Measurements from ENCODE around the gene ZNF526.

Gene ZNF526

DNA sequence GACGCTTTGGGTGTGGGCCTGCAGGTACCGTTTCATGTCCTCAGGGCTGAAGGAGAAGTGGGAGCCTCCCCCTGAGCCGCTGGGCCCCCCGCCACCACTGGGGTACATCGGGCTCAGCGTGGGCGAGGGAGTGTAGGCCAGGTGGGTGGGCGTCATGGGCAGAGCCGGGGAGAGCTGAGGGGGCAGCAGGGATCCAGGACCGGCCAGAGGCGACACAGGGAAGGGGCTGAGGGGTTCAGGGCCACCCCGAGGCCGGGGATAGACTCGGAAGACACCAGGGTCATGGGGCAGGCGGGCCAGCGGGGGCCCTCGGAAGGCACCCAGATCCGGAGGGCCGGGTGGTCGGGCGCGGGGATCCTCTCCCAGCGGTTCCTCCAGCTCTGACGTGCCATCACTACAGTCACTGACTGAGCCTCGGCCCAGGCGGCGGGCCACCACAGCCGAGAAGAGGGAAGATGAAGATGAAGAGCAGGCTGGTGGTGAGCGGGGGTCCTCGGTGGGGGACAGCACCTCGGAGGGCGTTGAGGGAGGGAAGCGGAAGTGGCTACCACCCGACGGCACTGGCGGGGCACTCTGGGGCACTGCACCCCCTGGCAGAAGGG is 29.1 kb downstream of the ZNF526 start:
- FAIRE-seq (no peak), DNase-seq (ENCODE audit: insufficient read length, low spot score) (no peak)
- TF ChIP-seq PAX5 (IDR thresholded peaks at IDR 0.05; ENCODE audit: insufficient read depth, low read length, severe bottlenecking): no peak
- TF ChIP-seq SPI1 (IDR thresholded peaks at IDR 0.05; ENCODE audit: low read depth, low read length): no peak
- TF ChIP-seq TAF1 (IDR thresholded peaks at IDR 0.05; ENCODE audit: low read depth, low read length): no peak
- no peak for TF ChIP-seq POLR2A (IDR thresholded peaks at IDR 0.05; ENCODE audit: low read depth, low read length)
- TF ChIP-seq POLR2AphosphoS5 (IDR thresholded peaks at IDR 0.05; ENCODE audit: low read depth, low read length): no peak
- no peak for TF ChIP-seq POU2F2 (IDR thresholded peaks at IDR 0.05; ENCODE audit: low read depth, low read length)

DNA sequence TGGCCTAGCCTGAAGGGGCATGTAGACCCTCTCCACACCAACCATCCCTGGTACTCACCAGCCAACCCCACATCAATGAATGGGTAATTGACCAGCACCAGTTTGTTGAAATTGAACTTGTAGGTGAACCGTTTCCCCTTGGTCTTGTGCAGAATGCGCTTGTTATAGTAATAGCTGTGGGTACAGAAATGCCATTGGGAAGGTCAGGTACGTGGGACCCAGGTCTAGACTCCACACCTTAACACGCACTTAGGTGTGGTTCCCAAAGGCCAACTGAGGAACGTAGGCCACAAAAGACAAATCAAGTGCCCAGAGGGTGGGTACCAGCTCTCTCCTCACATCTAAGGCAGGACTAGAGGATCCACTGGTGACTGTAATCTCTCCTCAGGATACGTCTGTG is 29.7 kb downstream of the ZNF526 start:
- no peak for FAIRE-seq
- TF ChIP-seq POLR2A (IDR thresholded peaks at IDR 0.05; ENCODE audit: low read depth, low read length) (no peak), SPI1 (IDR thresholded peaks at IDR 0.05; ENCODE audit: low read depth, low read length) (no peak), POLR2AphosphoS5 (IDR thresholded peaks at IDR 0.05; ENCODE audit: low read depth, low read length) (no peak; the same call in 1 of the 2 replicates), POU2F2 (IDR thresholded peaks at IDR 0.05; ENCODE audit: low read depth, low read length) (no peak), PAX5 (IDR thresholded peaks at IDR 0.05; ENCODE audit: insufficient read depth, low read length, severe bottlenecking) (no peak), TAF1 (IDR thresholded peaks at IDR 0.05; ENCODE audit: low read depth, low read length) (no peak)
- no peak for DNase-seq (ENCODE audit: insufficient read length, low spot score)

DNA sequence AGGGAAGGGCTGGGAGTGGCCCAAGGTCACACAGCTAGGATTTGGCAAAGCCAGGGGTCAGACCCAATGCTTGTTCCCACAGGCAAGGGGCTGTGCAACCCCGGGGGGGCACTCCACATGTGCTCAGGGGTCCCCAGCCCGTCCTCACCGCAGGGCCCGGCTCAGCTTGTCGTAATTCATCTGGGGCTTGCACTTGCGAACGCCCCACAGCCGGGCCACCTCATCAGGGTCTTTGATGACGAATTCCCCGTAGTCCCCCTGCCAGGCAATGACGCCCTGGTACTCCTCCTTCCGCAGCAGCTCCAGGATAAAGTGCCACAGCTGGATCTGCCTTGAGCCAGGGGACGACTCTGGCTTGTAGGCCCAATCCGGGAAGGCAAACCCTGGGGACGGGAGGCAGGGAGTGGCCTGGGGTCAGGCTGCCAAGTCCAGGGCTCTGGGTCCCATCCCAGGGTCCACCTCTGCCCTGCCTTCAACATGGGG is 30.1 kb downstream of the ZNF526 start:
- DNase-seq (ENCODE audit: insufficient read length, low spot score) (no peak), FAIRE-seq (no peak)
- TF ChIP-seq SPI1 (IDR thresholded peaks at IDR 0.05; ENCODE audit: low read depth, low read length) (no peak), TAF1 (IDR thresholded peaks at IDR 0.05; ENCODE audit: low read depth, low read length) (no peak), POLR2AphosphoS5 (IDR thresholded peaks at IDR 0.05; ENCODE audit: low read depth, low read length) (no peak; the same call in 1 of the 2 replicates), POU2F2 (IDR thresholded peaks at IDR 0.05; ENCODE audit: low read depth, low read length) (no peak), POLR2A (IDR thresholded peaks at IDR 0.05; ENCODE audit: low read depth, low read length) (no peak)

DNA sequence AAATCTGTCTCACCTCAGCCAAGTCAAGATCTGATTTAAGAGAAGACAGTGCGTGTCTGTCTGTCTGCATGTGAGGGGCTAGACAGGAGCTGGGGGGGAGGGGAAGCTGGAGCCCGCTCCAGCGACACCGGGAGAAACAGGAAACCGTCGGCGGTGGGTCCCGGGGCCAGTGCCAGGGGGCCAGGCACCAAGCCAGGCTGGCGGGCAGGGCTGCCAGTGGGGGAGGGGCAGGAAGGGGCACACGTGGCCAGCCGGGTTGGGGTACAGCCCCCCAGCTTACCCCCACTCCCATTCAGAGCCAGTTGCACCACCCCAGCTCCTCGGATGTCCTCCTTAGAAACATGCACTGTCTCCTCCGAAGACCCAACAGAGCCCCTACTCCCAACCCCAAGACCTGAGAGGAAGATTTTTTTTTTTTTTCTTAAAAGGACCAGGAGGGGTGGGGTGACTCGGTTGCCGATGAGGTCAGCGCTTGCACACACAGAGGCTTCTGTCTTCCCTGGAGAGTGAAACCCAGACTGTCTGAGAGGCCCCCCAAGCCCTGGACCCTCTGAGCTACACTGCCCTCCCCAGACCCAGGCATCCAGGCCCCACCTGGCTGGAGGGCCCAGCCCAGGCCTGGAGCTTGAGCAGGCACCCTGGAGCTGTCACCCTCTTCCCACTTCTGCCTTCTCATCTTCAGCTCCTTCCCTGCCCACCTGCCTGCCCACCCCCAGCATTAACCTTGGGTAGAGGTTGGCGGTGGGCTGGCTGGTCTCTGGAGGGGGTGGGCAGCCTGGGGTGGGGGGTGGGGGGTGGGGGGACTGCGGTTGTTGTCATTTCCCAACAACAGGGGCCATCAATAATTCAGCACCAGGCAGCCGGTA is 30.8 kb downstream of the ZNF526 start:
- DNase-seq (ENCODE audit: insufficient read length, low spot score) (no peak), FAIRE-seq (no peak)
- no peak; the same call in 1 of the 2 replicates for TF ChIP-seq POLR2AphosphoS5 (IDR thresholded peaks at IDR 0.05; ENCODE audit: low read depth, low read length)

DNA sequence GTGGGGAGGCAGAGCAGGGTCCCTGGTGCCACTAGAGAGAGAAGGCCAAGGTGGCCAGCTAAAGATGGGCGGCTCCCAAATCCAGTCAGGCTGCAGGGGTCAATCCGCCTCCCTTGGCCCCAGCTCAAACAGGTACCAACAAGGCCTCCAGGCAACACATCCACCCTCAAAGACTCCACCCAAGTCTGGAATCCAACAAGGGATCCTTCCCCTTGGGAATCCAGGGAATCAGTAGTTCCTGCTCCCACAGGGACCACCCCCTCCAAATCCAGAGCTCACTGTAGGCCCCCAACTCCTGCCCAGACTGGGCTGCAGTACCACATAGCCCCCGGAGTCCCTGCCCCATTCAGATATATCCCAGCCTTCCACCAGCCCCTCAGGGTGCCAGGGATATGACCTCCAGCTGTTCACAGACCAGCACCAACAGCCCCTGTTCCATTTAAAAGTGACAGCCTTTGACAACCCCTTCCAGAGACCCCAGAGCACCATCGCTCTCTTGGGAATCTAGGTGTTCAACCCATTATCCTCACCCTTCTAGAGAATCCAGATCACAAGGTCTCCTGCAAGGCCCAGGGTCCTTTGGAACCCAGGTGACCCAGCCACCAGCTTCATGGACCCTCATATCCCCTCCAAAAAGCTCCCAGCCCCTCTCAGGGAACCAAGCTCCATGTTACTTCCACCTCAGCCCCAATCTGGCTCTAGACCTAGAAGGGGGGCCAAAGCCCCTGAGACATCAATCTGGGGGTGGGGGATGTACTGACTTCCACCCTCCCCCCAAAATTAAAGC is 31.7 kb downstream of the ZNF526 start:
- FAIRE-seq (peak; percentile 35), DNase-seq (ENCODE audit: insufficient read length, low spot score) (no peak)
- TF ChIP-seq POLR2AphosphoS5 (IDR thresholded peaks at IDR 0.05; ENCODE audit: low read depth, low read length) (no peak), PAX5 (IDR thresholded peaks at IDR 0.05; ENCODE audit: insufficient read depth, low read length, severe bottlenecking) (no peak), POLR2A (IDR thresholded peaks at IDR 0.05; ENCODE audit: low read depth, low read length) (no peak), POU2F2 (IDR thresholded peaks at IDR 0.05; ENCODE audit: low read depth, low read length) (no peak), TAF1 (IDR thresholded peaks at IDR 0.05; ENCODE audit: low read depth, low read length) (no peak), SPI1 (IDR thresholded peaks at IDR 0.05; ENCODE audit: low read depth, low read length) (no peak)

DNA sequence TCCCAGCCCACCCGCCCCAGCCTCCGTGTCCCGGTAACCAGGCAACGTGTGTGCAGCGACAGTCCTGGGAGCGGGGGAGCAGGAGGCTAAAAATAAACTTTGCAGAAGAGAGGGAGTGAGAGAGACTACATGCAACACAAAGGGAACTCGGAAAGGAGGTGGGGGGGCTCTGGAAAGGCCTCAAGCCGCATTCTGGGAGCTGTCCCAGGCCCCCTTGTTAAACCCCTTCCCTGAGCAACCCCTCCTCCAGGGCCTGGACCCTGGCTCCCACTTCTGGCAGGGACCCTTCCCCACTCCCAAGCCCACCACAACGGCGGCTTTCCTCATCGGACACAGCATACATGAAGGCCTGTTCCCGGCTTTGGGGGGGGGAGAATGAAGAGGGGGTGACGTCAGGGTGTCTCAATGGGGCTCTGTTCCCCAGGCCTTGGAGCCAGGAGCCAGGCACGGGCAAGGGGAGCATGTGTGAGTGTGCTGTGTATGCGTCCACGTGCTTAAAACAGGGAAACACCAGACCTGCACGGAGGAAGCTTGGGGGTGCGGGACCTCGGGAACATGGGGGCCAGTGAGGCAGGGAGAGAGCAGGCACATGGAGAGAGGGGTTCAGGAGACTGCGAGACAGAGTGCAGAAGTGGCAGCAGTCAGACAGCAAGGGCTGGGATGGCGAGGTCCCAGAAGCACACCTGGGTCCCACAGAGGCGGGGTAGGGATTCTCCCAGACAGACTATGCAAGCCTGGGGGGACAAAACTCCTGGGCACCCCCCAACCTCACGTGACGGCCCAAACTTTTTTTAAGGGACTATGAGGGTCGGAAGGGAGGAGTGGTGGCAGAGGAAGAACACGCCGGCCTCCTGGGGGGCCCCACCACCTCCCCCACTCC is 32.5 kb downstream of the ZNF526 start:
- peak; percentile 9 for FAIRE-seq
- DNase-seq (ENCODE audit: insufficient read length, low spot score): no peak
- TF ChIP-seq SPI1 (IDR thresholded peaks at IDR 0.05; ENCODE audit: low read depth, low read length): no peak
- 0 out of 2 replicates have a peak, but pooled peaks have one; percentile 8 for TF ChIP-seq POU2F2 (IDR thresholded peaks at IDR 0.05; ENCODE audit: low read depth, low read length)

DNA sequence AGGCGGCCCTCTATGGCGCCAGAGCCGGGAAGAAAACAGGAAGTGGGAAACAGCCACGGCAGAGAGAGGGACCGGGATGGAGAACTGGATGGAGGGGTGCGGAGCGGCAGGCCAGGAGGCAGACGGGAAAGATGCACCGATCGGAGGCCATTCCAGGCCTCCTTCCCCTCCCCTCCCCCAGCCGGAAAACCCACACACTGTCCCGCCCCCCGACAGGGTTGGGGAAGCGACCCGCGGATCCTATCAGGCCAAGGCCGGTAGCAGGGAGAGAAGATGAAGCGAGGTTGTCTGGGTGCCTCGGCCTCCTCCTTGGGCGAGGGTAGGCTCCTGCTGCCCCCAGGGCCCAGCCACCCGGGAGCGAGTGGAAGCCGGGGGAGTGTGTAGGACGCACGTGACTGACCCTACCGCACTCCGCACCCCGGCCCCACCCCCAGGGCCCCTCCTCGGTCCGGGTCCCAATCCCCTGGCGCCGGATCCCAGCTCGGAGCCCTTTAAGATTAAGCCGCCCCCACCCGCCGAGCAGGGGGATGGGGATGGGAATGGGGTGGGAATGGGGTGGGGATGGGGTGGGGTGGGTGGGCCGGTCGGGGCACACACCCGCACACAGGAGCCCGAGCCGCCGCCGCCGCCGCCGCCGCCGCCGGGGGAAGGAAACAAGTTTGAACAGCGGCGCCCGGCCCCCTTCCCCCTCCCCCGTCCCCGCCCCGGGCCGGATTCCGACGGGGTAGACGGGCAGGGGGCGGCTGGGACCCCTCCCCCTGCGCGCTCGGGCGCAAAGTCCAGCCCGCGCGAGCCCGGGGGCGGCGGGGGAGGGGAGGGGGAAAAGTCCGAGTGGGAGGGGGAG is 33.4 kb downstream of the ZNF526 start:
- peak; percentile 88 for FAIRE-seq
- no peak for TF ChIP-seq TAF1 (IDR thresholded peaks at IDR 0.05; ENCODE audit: low read depth, low read length)
- no peak for TF ChIP-seq POLR2A (IDR thresholded peaks at IDR 0.05; ENCODE audit: low read depth, low read length)
- TF ChIP-seq POLR2AphosphoS5 (IDR thresholded peaks at IDR 0.05; ENCODE audit: low read depth, low read length): peak; percentile 40; the same call in 1 of the 2 replicates
- no peak for TF ChIP-seq PAX5 (IDR thresholded peaks at IDR 0.05; ENCODE audit: insufficient read depth, low read length, severe bottlenecking)
- no peak for TF ChIP-seq POU2F2 (IDR thresholded peaks at IDR 0.05; ENCODE audit: low read depth, low read length)
- TF ChIP-seq SPI1 (IDR thresholded peaks at IDR 0.05; ENCODE audit: low read depth, low read length): peak; percentile 88
- peak; percentile 78 for DNase-seq (ENCODE audit: insufficient read length, low spot score)
